HEK293 (cell line): Measurements from ENCODE around the gene BRD2.

Experiments used
- CTCF ChIA-PET: fragments of 350-600 bp; formaldehyde crosslinking; extraction: SDS; loops from one replicate; lab custom pipeline; 2021; ENCODE audit warnings: antibody characterized with exemption; lab: Yijun Ruan, JAX
- POLR2A ChIA-PET: fragments of 300-600 bp; formaldehyde crosslinking; extraction: SDS; loops from one replicate; lab custom pipeline; 2020; ENCODE audit warnings: antibody characterized with exemption, inconsistent platforms; lab: Yijun Ruan, JAX
- H3K27ac ChIP-seq: fragments of 200-500 bp; sonication (Bioruptor generic); 2 replicates; pipeline ENCODE4 v1.5.1; 2014; ENCODE audit warnings: low read depth, low read length, control low read depth, inconsistent platforms; ENCODE audit errors: extremely low read depth
- H3K36me3 ChIP-seq, 2 experiments: fragments of 200-500 bp in 1 of 2; sonication (Bioruptor generic) in 1 of 2; 1 replicate in 1 of 2; 2 replicates in 1 of 2; pipeline ENCODE4 v1.5.1; 2014 to 2017; ENCODE audit warnings: inconsistent platforms in 2 of 2, low read length in 2 of 2; ENCODE audit not compliant: control insufficient read depth in 2 of 2, insufficient read depth in 1 of 2
- H3K4me1 ChIP-seq: fragments of 200-500 bp; sonication (Bioruptor generic); 2 replicates; pipeline ENCODE4 v1.5.1; 2014; ENCODE audit warnings: mild to moderate bottlenecking, low read length, inconsistent platforms; ENCODE audit not compliant: control insufficient read depth, insufficient read depth
- H3K4me3 ChIP-seq: 2 replicates; pipeline ENCODE4 v1.5.1; 2011; ENCODE audit warnings: low read depth, mild to moderate bottlenecking, control low read depth, low read length, moderate library complexity
- H3K9me3 ChIP-seq: fragments of 200-500 bp; sonication (Bioruptor generic); 2 replicates; pipeline ENCODE4 v1.5.1; 2014; ENCODE audit warnings: low read depth, low read length, inconsistent platforms; ENCODE audit not compliant: control insufficient read depth, insufficient read depth
- CTCF ChIP-seq: fragments of 450-650 bp; formaldehyde crosslinking; IDR thresholded peaks from 2 replicates; pipeline ENCODE4 v1.5.1; 2016; ENCODE audit warnings: missing biosample characterization, missing genetic modification characterization
- IKZF3 ChIP-seq: fragments of 450-650 bp; IDR thresholded peaks from 2 replicates; pipeline ENCODE4 v1.5.0; 2018; ENCODE audit warnings: missing biosample characterization, mild to moderate bottlenecking, missing genetic modification characterization, moderate library complexity
- KLF10 ChIP-seq: fragments of 450-650 bp; IDR thresholded peaks from 2 replicates; pipeline ENCODE4 v1.5.1; 2018; ENCODE audit warnings: missing biosample characterization, mild to moderate bottlenecking, missing genetic modification characterization
- MZF1 ChIP-seq: fragments of 450-650 bp; formaldehyde crosslinking; IDR thresholded peaks from 2 replicates; pipeline ENCODE4 v1.5.1; 2017; ENCODE audit warnings: missing biosample characterization, missing genetic modification characterization, borderline replicate concordance
- RBAK ChIP-seq: fragments of 450-650 bp; formaldehyde crosslinking; IDR thresholded peaks from 2 replicates; pipeline ENCODE4 v1.5.1; 2016; ENCODE audit warnings: missing biosample characterization, missing genetic modification characterization
- REST ChIP-seq: fragments of 450-650 bp; formaldehyde crosslinking; IDR thresholded peaks from 2 replicates; pipeline ENCODE4 v1.5.1; 2016; ENCODE audit warnings: missing biosample characterization, missing genetic modification characterization
- ZBTB44 ChIP-seq: fragments of 450-650 bp; IDR thresholded peaks from 2 replicates; pipeline ENCODE4 v1.5.1; 2018; ENCODE audit warnings: missing biosample characterization, mild to moderate bottlenecking, missing genetic modification characterization
- ZBTB48 ChIP-seq: fragments of 450-650 bp; formaldehyde crosslinking; IDR thresholded peaks from 2 replicates; pipeline ENCODE4 v1.5.1; 2016; ENCODE audit warnings: missing biosample characterization, missing genetic modification characterization
- ZNF133 ChIP-seq: fragments of 450-650 bp; formaldehyde crosslinking; IDR thresholded peaks from 2 replicates; pipeline ENCODE4 v1.5.1; 2016; ENCODE audit warnings: missing biosample characterization, missing genetic modification characterization
- ZNF140 ChIP-seq: fragments of 450-650 bp; formaldehyde crosslinking; IDR thresholded peaks from 2 replicates; pipeline ENCODE4 v1.5.1; 2016; ENCODE audit warnings: missing biosample characterization, missing genetic modification characterization
- ZNF16 ChIP-seq: fragments of 450-650 bp; formaldehyde crosslinking; IDR thresholded peaks from 2 replicates; pipeline ENCODE4 v1.5.1; 2016; ENCODE audit warnings: low read depth, missing biosample characterization, missing genetic modification characterization
- ZNF202 ChIP-seq: fragments of 450-650 bp; formaldehyde crosslinking; IDR thresholded peaks from 2 replicates; pipeline ENCODE4 v1.5.1; 2016; ENCODE audit warnings: missing biosample characterization, missing genetic modification characterization, borderline replicate concordance
- ZNF335 ChIP-seq: fragments of 450-650 bp; formaldehyde crosslinking; conservative IDR thresholded peaks from 2 replicates; pipeline ENCODE4 v1.5.1; 2016; ENCODE audit warnings: missing biosample characterization, missing genetic modification characterization
- ZNF449 ChIP-seq: fragments of 450-650 bp; formaldehyde crosslinking; IDR thresholded peaks from 2 replicates; pipeline ENCODE4 v1.5.1; 2017; ENCODE audit warnings: missing biosample characterization, mild to moderate bottlenecking, missing genetic modification characterization, moderate library complexity
- ZNF48 ChIP-seq: fragments of 450-650 bp; formaldehyde crosslinking; IDR thresholded peaks from 2 replicates; pipeline ENCODE4 v1.5.1; 2016; ENCODE audit warnings: missing biosample characterization, missing genetic modification characterization
- ZNF488 ChIP-seq: fragments of 450-650 bp; formaldehyde crosslinking; IDR thresholded peaks from 2 replicates; pipeline ENCODE4 v1.5.1; 2016; ENCODE audit warnings: missing biosample characterization, missing genetic modification characterization
- ZNF548 ChIP-seq: fragments of 450-650 bp; formaldehyde crosslinking; IDR thresholded peaks from 2 replicates; pipeline ENCODE4 v1.5.1; 2016; ENCODE audit warnings: missing biosample characterization, missing genetic modification characterization
- ZNF600 ChIP-seq: fragments of 450-650 bp; formaldehyde crosslinking; IDR thresholded peaks from 2 replicates; pipeline ENCODE4 v1.5.1; 2016; ENCODE audit warnings: missing biosample characterization, missing genetic modification characterization
- ZNF639 ChIP-seq: fragments of 450-650 bp; formaldehyde crosslinking; IDR thresholded peaks from 2 replicates; pipeline ENCODE4 v1.5.1; 2016; ENCODE audit warnings: missing biosample characterization, missing genetic modification characterization
- ZNF645 ChIP-seq: fragments of 450-650 bp; formaldehyde crosslinking; IDR thresholded peaks from 2 replicates; pipeline ENCODE4; 2016; ENCODE audit warnings: missing biosample characterization, missing genetic modification characterization
- ZNF658 ChIP-seq: fragments of 450-650 bp; formaldehyde crosslinking; IDR thresholded peaks from 2 replicates; pipeline ENCODE4; 2016; ENCODE audit warnings: missing biosample characterization, missing genetic modification characterization
- ZNF664 ChIP-seq: fragments of 450-650 bp; formaldehyde crosslinking; IDR thresholded peaks from 2 replicates; pipeline ENCODE4 v1.5.1; 2016; ENCODE audit warnings: missing biosample characterization, missing genetic modification characterization
- ZNF747 ChIP-seq: fragments of 450-650 bp; formaldehyde crosslinking; IDR thresholded peaks from 2 replicates; pipeline ENCODE4 v1.5.1; 2016; ENCODE audit warnings: missing biosample characterization, missing genetic modification characterization
- ZNF785 ChIP-seq: fragments of 450-650 bp; formaldehyde crosslinking; IDR thresholded peaks from 2 replicates; pipeline ENCODE4 v1.5.1; 2016; ENCODE audit warnings: missing biosample characterization, missing genetic modification characterization
- ZXDB ChIP-seq: fragments of 450-650 bp; formaldehyde crosslinking; IDR thresholded peaks from 2 replicates; pipeline ENCODE4 v1.5.1; 2016; ENCODE audit warnings: missing biosample characterization, missing genetic modification characterization

The BRD2 gene

GRCh38 chr6:32973144-32974015 lies 5.0 kb downstream of the BRD2 start:
- Histone ChIP-seq H3K4me1 (peaks cover 25% of the 10 kb centered on the region), H3K9me3 (no peaks in the 10 kb centered on the region), H3K36me3 (peaks cover 49 to 75% of the 10 kb centered on the region in 2 experiments), H3K4me3 (peak overlapping the region; percentile 97), H3K27ac (peak overlapping the region; percentile 99)
- CTCF ChIA-PET = interaction anchor here (0.6 to 18.0 kb wide), 6 partner anchors 13 to 331 kb away, joined by 3 to 344 read pairs (median 7); partner anchors contain the start of gene HLA-DMA
- POLR2A ChIA-PET = interaction anchor here (1.2 to 11.3 kb wide), 19 partner anchors 9 to 1146 kb away, joined by 3 to 405 read pairs (median 24); partner anchors contain the start of genes ATF6B, CUTA, FKBPL and HLA-DMA
- no peak for TF ChIP-seq ZNF16 (tag by site-specific recombination)
- no peak for TF ChIP-seq ZNF133 (tag by site-specific recombination)
- TF ChIP-seq ZNF202 (tag by site-specific recombination) = no peak
- no peak for TF ChIP-seq ZNF449 (tag by site-specific recombination)
- peak; percentile 4; the same call in 1 of the 2 replicates for TF ChIP-seq ZNF600 (tag by site-specific recombination)
- TF ChIP-seq ZNF48 (tag by site-specific recombination) = no peak
- no peak for TF ChIP-seq ZNF140 (tag by site-specific recombination)
- no peak for TF ChIP-seq KLF10 (tag by site-specific recombination)
- TF ChIP-seq CTCF (tag by site-specific recombination) = no peak
- TF ChIP-seq ZXDB = peak; percentile 92
- peak; percentile 27; the same call in 1 of the 2 replicates for TF ChIP-seq ZNF645
- no peak for TF ChIP-seq ZNF548
- no peak for TF ChIP-seq RBAK (tag by site-specific recombination)
- no peak for TF ChIP-seq ZBTB44 (tag by site-specific recombination)
- no peak for TF ChIP-seq ZNF664
- TF ChIP-seq IKZF3 (tag by site-specific recombination) = no peak
- TF ChIP-seq REST (tag by site-specific recombination) = 0 out of 2 replicates have a peak, but pooled peaks have one; percentile 20
- no peak for TF ChIP-seq ZNF335 (tag by site-specific recombination)
- TF ChIP-seq ZNF488 (tag by site-specific recombination) = no peak
- peak; percentile 12; the same call in 1 of the 2 replicates for TF ChIP-seq ZNF747 (tag by site-specific recombination)
- TF ChIP-seq MZF1 = no peak; the same call in 1 of the 2 replicates
- no peak for TF ChIP-seq ZNF785 (tag by site-specific recombination)
- peak; percentile 79 for TF ChIP-seq ZBTB48 (tag by site-specific recombination)
- no peak for TF ChIP-seq ZNF639 (tag by site-specific recombination)
- no peak; the same call in 1 of the 2 replicates for TF ChIP-seq ZNF658 (tag by site-specific recombination)
